ENCODE results near the gene CAMKMT. TPM values are rescaled to one million over a fixed set of nuclear protein-coding genes. Genes with fewer than 3 reads are reported as not detected.

The CAMKMT gene
- total RNA-seq, 2 donors from 2014 or later = 3.6 to 4.6 TPM

DNA sequence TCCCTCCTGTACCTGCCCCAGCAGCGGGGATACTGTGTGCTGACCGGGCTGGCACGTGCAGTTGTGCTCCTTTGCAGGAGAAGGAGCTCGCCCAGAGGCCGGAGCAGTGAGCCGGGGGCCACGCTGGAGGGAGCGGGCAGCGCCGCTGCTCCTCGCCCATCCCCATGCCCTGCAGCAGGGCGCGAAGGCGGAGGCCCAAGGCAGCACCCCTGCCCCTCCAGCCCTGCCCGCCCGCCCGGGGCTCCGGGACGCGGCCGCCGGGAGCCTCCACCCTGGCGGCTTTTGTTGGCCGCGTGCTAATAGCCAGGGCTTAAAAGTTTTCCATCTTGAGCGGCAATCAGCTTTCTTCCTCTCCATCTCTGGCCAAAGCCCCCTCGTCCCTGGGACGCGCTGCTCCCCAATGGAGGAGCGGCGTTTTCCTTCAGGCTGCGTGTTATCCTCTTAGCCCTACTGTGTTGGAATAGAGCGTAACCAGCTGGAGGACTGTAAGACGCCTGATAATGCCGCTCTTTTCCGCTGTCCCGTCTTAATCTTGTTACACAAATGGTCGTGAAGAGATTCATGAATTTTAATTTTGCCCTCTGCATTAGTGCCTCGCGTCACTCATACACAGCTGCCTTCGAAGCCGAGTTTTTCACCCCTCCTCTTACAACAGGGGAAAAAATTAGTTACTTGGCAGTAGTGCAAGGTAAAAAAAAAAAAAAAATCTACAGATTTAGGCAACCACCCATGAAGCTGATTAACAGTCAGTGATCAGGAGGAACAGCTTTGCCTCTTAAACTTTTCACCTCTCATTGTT is 406.9 kb downstream of the CAMKMT start:
- TF ChIP-seq, protein P1, sequence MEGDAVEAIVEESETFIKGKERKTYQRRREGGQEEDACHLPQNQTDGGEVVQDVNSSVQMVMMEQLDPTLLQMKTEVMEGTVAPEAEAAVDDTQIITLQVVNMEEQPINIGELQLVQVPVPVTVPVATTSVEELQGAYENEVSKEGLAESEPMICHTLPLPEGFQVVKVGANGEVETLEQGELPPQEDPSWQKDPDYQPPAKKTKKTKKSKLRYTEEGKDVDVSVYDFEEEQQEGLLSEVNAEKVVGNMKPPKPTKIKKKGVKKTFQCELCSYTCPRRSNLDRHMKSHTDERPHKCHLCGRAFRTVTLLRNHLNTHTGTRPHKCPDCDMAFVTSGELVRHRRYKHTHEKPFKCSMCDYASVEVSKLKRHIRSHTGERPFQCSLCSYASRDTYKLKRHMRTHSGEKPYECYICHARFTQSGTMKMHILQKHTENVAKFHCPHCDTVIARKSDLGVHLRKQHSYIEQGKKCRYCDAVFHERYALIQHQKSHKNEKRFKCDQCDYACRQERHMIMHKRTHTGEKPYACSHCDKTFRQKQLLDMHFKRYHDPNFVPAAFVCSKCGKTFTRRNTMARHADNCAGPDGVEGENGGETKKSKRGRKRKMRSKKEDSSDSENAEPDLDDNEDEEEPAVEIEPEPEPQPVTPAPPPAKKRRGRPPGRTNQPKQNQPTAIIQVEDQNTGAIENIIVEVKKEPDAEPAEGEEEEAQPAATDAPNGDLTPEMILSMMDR (IDR thresholded peaks at IDR 0.05) = no peak
- no peak for DNase-seq (ENCODE audit: low spot score)
- no peaks in the 10 kb centered on the region for H3K9me3 ChIP-seq
- H3K36me3 ChIP-seq = no peaks in the 10 kb centered on the region
- H3K4me3 ChIP-seq = peak overlapping the region in 1 of 2 donors; percentile 19
- H3K27ac ChIP-seq = no peak overlapping the region
- H3K4me1 ChIP-seq = no peaks in the 10 kb centered on the region
- peaks cover 0 to 3% of the 10 kb centered on the region in 2 donors for H3K27me3 ChIP-seq

- no peaks in the 10 kb centered on the region for H3K36me3 ChIP-seq
- no peak overlapping the region for H3K27ac ChIP-seq
- H3K27me3 ChIP-seq = peaks cover 0 to 3% of the 10 kb centered on the region in 2 donors
- no peaks in the 10 kb centered on the region for H3K9me3 ChIP-seq
- TF ChIP-seq, protein P1 (IDR thresholded peaks at IDR 0.05) = no peak
- no peak for DNase-seq (ENCODE audit: low spot score)
- no peak overlapping the region for H3K4me3 ChIP-seq
- no peaks in the 10 kb centered on the region for H3K4me1 ChIP-seq
Observed at GRCh38 chr2:44769349-44770011, 407.7 kb downstream of the CAMKMT start.

GRCh38 chr2:44770221-44771195 is 408.8 kb downstream of the CAMKMT start:
- no peak for DNase-seq (ENCODE audit: low spot score)
- no peaks in the 10 kb centered on the region for H3K36me3 ChIP-seq
- no peak overlapping the region for H3K27ac ChIP-seq
- peaks cover 0 to 3% of the 10 kb centered on the region in 2 donors for H3K27me3 ChIP-seq
- H3K4me3 ChIP-seq = no peak overlapping the region
- TF ChIP-seq, protein P1 (IDR thresholded peaks at IDR 0.05) = no peak
- no peaks in the 10 kb centered on the region for H3K4me1 ChIP-seq
- no peaks in the 10 kb centered on the region for H3K9me3 ChIP-seq

DNA sequence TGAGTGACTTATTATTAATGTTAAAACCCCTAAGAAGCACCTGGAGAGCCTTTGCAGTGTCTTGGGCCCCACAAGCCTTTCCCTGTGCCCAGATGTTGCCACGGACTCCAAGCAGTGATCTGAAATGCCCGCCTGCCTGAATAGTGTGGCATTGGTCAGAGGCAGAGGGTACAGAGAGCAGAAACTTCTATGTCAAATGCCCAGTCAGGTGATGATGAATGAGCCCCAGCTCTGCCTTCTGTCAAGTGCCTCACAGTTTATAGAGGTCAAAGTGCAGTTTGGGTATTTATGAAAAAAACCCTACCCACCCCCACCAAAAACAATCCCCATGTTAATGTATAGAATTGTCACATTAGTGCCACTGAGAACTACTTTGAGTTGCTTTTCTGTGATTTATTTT is 409.8 kb downstream of the CAMKMT start:
- Histone ChIP-seq H3K9me3 (no peaks in the 10 kb centered on the region), H3K27ac (no peak overlapping the region), H3K27me3 (peaks cover 0 to 3% of the 10 kb centered on the region in 2 donors), H3K36me3 (no peaks in the 10 kb centered on the region), H3K4me1 (no peaks in the 10 kb centered on the region), H3K4me3 (no peak overlapping the region)
- TF ChIP-seq, protein P1 (IDR thresholded peaks at IDR 0.05) = no peak
- DNase-seq (ENCODE audit: low spot score) = no peak

- TF ChIP-seq, protein P1 (IDR thresholded peaks at IDR 0.05) = no peak
Observed at GRCh38 chr2:44772131-44772530, 410.4 kb downstream of the CAMKMT start.

More at GRCh38 chr2:44772131-44772530, 410.4 kb downstream of the CAMKMT start:
- Histone ChIP-seq H3K9me3 (no peaks in the 10 kb centered on the region), H3K27me3 (peaks cover 0 to 3% of the 10 kb centered on the region in 2 donors), H3K4me3 (no peak overlapping the region), H3K36me3 (no peaks in the 10 kb centered on the region), H3K27ac (no peak overlapping the region), H3K4me1 (no peaks in the 10 kb centered on the region)
- no peak for DNase-seq (ENCODE audit: low spot score)

Data from right atrium auricular region (tissue), 2 donors.